ENCODE data around the gene UNC79. TPM values are rescaled to one million over a fixed set of nuclear protein-coding genes. Genes with fewer than 3 reads are reported as not detected.

Gene UNC79
- total and polyA plus RNA-seq, 7 experiments from 2014 or later: 0.05 to 0.15 (median 0.08) TPM; not detected in 3

- DNase-seq: no peak
- Mint-ChIP-seq H3K27me3 (peaks cover 0 to 19% (median 4%) of the 10 kb centered on the region in 5 donors), H3K27ac (no peak overlapping the region), H3K9me3 (peaks cover 0 to 8% (median 0%) of the 10 kb centered on the region in 11 donors), H3K4me1 (peaks cover 0 to 3% (median 0%) of the 10 kb centered on the region in 7 donors), H3K36me3 (no peaks in the 10 kb centered on the region), H3K4me3 (no peak overlapping the region)
- Histone ChIP-seq H3K27ac (ENCODE audit: low read depth, low read length) (no peak overlapping the region), H3K4me3 (ENCODE audit: low read length) (no peak overlapping the region), H3K4me1 (ENCODE audit: control insufficient read depth in 2 of 2, insufficient read depth in 2 of 2, low read length in 2 of 2) (no peaks in the 10 kb centered on the region), H3K36me3 (ENCODE audit: control insufficient read depth in 2 of 3, insufficient read depth in 3 of 3, low read length in 3 of 3) (no peaks in the 10 kb centered on the region), H3K9me3 (ENCODE audit: control insufficient read depth in 2 of 3, low read length in 3 of 3) (no peaks in the 10 kb centered on the region), H3K27me3 (ENCODE audit: control insufficient read depth in 2 of 2, insufficient read depth in 2 of 2, low read length in 2 of 2) (no peaks in the 10 kb centered on the region)
- no peak for ATAC-seq
- CTCF ChIA-PET: no interaction called here
- intact Hi-C loops (cut with micrococcal nuclease): no loop called here
- POLR2A ChIA-PET: no interaction called here
These were observed 287.1 kb downstream of the UNC79 start for GRCh38 chr14:93717668-93718320.

- POLR2A ChIA-PET: no interaction called here
- Mint-ChIP-seq H3K4me1 (peaks cover 0 to 3% (median 0%) of the 10 kb centered on the region in 7 donors), H3K27me3 (peaks cover 0 to 18% (median 0%) of the 10 kb centered on the region in 5 donors), H3K9me3 (peaks cover 0 to 8% (median 0%) of the 10 kb centered on the region in 11 donors), H3K36me3 (no peaks in the 10 kb centered on the region), H3K4me3 (no peak overlapping the region), H3K27ac (no peak overlapping the region)
- no peaks in the 10 kb centered on the region for H3K27me3 ChIP-seq (ENCODE audit: control insufficient read depth in 2 of 2, insufficient read depth in 2 of 2, low read length in 2 of 2)
- DNase-seq (no peak), ATAC-seq (no peak)
- no peaks in the 10 kb centered on the region for H3K9me3 ChIP-seq (ENCODE audit: control insufficient read depth in 2 of 3, low read length in 3 of 3)
- intact Hi-C loops (cut with micrococcal nuclease): no loop called here
- no peaks in the 10 kb centered on the region for H3K36me3 ChIP-seq (ENCODE audit: control insufficient read depth in 2 of 3, insufficient read depth in 3 of 3, low read length in 3 of 3)
- no peaks in the 10 kb centered on the region for H3K4me1 ChIP-seq (ENCODE audit: control insufficient read depth in 2 of 2, insufficient read depth in 2 of 2, low read length in 2 of 2)
- H3K4me3 ChIP-seq (ENCODE audit: low read length): no peak overlapping the region
- CTCF ChIA-PET: no interaction called here
- H3K27ac ChIP-seq (ENCODE audit: low read depth, low read length): no peak overlapping the region
These were observed 288.5 kb downstream of the UNC79 start for GRCh38 chr14:93719256-93719655.

DNA sequence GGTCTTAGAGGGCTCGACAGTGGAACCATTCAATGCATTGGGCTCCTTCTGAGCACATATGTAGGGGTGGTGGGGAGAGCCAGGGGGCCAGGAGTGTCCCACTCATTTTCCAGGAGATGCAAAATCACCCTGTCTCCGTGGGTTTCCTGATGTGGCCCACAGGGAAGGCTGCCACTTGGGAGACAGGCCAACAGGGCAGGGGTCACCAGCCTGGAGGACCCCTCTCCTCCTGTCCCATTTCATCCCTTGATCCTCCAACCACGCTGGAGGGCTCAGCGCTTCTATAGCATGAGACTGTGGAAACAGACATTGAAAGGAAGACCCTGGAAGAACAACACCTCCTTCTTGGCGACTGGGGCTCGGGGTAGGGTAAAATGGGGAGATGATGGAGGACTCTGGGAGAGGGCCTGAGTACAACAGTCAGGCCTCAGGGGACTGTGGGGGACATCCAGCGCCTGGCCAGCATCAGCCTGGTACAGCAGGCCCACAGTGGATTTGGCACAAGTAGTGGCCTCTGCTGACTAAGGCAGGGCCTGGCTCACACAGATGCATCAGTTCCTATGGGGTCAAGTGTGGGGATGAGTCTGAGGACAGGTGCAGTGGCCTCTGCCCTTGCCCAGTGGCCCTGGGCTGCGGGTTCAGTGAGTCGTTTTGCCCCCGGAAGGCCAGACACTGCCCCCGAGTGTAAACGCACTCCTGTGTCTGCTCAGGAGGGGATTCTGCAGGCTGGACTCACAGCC lies 289.5 kb downstream of the UNC79 start:
- H3K4me1 Mint-ChIP-seq: peaks cover 0 to 5% (median 0%) of the 10 kb centered on the region in 7 donors
- Histone ChIP-seq H3K36me3 (ENCODE audit: control insufficient read depth in 2 of 3, insufficient read depth in 3 of 3, low read length in 3 of 3) (no peaks in the 10 kb centered on the region), H3K9me3 (ENCODE audit: control insufficient read depth in 2 of 3, low read length in 3 of 3) (no peaks in the 10 kb centered on the region), H3K4me3 (ENCODE audit: low read length) (no peak overlapping the region), H3K27ac (ENCODE audit: low read depth, low read length) (no peak overlapping the region), H3K4me1 (ENCODE audit: control insufficient read depth in 2 of 2, insufficient read depth in 2 of 2, low read length in 2 of 2) (no peaks in the 10 kb centered on the region), H3K27me3 (ENCODE audit: control insufficient read depth in 2 of 2, insufficient read depth in 2 of 2, low read length in 2 of 2) (no peaks in the 10 kb centered on the region)
- H3K4me3 Mint-ChIP-seq: no peak overlapping the region
- ATAC-seq: no peak
- ChIA-PET CTCF (no interaction called here), POLR2A (no interaction called here)
- no peaks in the 10 kb centered on the region for H3K36me3 Mint-ChIP-seq
- peaks cover 0 to 8% (median 3%) of the 10 kb centered on the region in 5 donors for H3K27me3 Mint-ChIP-seq
- intact Hi-C loops (cut with micrococcal nuclease): no loop called here
- DNase-seq: no peak
- H3K9me3 Mint-ChIP-seq: peaks cover 0 to 8% (median 0%) of the 10 kb centered on the region in 11 donors
- H3K27ac Mint-ChIP-seq: no peak overlapping the region

DNA sequence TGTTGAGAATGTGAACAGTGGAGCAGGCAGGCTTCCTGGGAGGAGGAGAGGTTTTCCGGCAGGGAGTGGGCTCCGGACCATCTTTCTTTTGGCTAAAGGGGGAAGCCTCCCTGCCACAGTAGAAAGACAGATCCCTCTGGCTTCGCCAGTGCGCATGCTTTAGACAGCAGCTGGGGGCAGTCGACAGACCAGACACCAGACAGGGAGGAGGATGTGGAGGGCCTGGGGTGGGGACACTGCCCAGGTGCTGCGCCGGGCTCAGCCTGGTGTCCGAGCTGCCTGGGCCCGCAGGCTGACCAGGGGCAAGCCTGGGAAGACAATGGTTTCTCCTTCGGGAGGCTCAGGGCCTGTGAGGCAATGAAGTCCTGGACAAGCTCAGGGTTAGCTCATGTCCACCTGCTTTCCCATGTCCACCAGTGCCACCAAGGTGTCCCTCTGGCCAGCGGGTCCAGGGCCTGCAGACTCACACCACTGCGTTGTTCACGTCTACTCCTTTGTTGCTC lies 290.3 kb downstream of the UNC79 start:
- DNase-seq (no peak), ATAC-seq (no peak)
- Histone ChIP-seq H3K9me3 (ENCODE audit: control insufficient read depth in 2 of 3, low read length in 3 of 3) (no peaks in the 10 kb centered on the region), H3K4me3 (ENCODE audit: low read length) (no peak overlapping the region), H3K4me1 (ENCODE audit: control insufficient read depth in 2 of 2, insufficient read depth in 2 of 2, low read length in 2 of 2) (no peaks in the 10 kb centered on the region), H3K36me3 (ENCODE audit: control insufficient read depth in 2 of 3, insufficient read depth in 3 of 3, low read length in 3 of 3) (no peaks in the 10 kb centered on the region), H3K27ac (ENCODE audit: low read depth, low read length) (no peak overlapping the region), H3K27me3 (ENCODE audit: control insufficient read depth in 2 of 2, insufficient read depth in 2 of 2, low read length in 2 of 2) (no peaks in the 10 kb centered on the region)
- POLR2A ChIA-PET: interaction anchor here (0.6 kb wide), 1 partner anchor 1250 kb away, joined by 5 read pairs; no protein-coding TSS in a partner anchor
- Mint-ChIP-seq H3K9me3 (peaks cover 0 to 8% (median 0%) of the 10 kb centered on the region in 11 donors), H3K27ac (no peak overlapping the region), H3K4me3 (no peak overlapping the region), H3K36me3 (no peaks in the 10 kb centered on the region), H3K27me3 (peaks cover 0 to 3% (median 0%) of the 10 kb centered on the region in 5 donors), H3K4me1 (peaks cover 0 to 5% (median 0%) of the 10 kb centered on the region in 7 donors)
- CTCF ChIA-PET: no interaction called here
- intact Hi-C loops (cut with micrococcal nuclease): no loop called here

DNA sequence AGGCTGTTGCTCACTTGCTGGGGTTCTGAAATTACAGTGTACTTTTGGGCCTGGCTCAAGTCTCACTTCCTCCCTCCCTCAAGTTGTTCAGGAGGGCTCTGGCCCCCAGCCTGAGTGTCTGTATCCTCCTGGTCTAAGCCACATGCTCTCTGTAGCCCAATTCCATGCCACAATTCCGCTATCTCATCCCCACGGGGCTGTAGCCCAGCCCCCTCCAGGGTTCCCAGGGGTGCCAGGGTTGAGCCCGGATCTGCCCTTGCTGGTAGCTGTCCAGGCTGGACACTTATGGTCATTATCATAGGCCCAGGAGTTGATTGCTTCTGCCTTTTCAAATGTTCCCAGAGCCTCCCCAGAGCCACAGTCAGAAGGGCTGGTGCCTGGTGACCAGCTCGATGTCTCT lies 292.3 kb downstream of the UNC79 start:
- Histone ChIP-seq H3K4me3 (ENCODE audit: low read length) (no peak overlapping the region), H3K9me3 (ENCODE audit: control insufficient read depth in 2 of 3, low read length in 3 of 3) (no peaks in the 10 kb centered on the region), H3K27ac (ENCODE audit: low read depth, low read length) (no peak overlapping the region), H3K36me3 (ENCODE audit: control insufficient read depth in 2 of 3, insufficient read depth in 3 of 3, low read length in 3 of 3) (no peaks in the 10 kb centered on the region), H3K27me3 (ENCODE audit: control insufficient read depth in 2 of 2, insufficient read depth in 2 of 2, low read length in 2 of 2) (no peaks in the 10 kb centered on the region), H3K4me1 (ENCODE audit: control insufficient read depth in 2 of 2, insufficient read depth in 2 of 2, low read length in 2 of 2) (no peaks in the 10 kb centered on the region)
- Mint-ChIP-seq H3K36me3 (no peaks in the 10 kb centered on the region), H3K4me3 (no peak overlapping the region), H3K9me3 (peaks cover 0 to 8% (median 0%) of the 10 kb centered on the region in 11 donors), H3K27ac (no peak overlapping the region), H3K27me3 (peaks cover 0 to 7% (median 0%) of the 10 kb centered on the region in 5 donors), H3K4me1 (peaks cover 0 to 5% (median 0%) of the 10 kb centered on the region in 7 donors)
- ChIA-PET POLR2A (no interaction called here), CTCF (no interaction called here)
- intact Hi-C loops (cut with micrococcal nuclease): no loop called here
- no peak for ATAC-seq
- DNase-seq: no peak

DNA sequence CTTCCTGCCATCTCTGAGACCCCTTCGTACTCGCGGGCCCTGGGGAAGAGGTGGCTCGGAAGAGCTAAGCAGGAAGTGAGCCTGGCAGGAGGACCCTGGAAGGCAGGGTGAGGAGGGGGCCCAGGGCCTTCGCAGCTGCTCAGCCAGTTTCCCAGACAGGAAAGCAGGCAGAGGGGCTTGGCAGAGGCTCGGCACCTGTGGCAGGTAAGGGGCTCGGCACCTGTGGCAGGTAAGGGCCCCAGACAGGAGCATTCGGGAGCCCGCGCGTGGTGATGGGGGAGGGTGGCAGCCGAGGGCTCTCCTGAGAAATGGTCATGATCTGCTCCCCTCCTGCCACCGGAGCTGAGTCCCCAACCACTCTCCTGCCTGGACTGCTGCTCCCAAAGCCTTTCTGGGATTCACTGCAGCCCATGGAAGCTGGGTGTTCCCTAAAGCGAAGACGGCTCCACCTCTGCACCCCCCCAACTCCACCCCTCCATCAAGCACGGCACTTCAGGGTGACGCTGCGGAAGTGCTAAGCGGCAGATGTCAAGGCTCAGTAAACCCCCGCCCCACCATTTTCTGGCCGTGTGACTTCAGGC lies 294.4 kb downstream of the UNC79 start:
- Histone ChIP-seq H3K27ac (ENCODE audit: low read depth, low read length) (no peak overlapping the region), H3K4me1 (ENCODE audit: control insufficient read depth in 2 of 2, insufficient read depth in 2 of 2, low read length in 2 of 2) (no peaks in the 10 kb centered on the region), H3K9me3 (ENCODE audit: control insufficient read depth in 2 of 3, low read length in 3 of 3) (no peaks in the 10 kb centered on the region), H3K36me3 (ENCODE audit: control insufficient read depth in 2 of 3, insufficient read depth in 3 of 3, low read length in 3 of 3) (no peaks in the 10 kb centered on the region), H3K4me3 (ENCODE audit: low read length) (no peak overlapping the region), H3K27me3 (ENCODE audit: control insufficient read depth in 2 of 2, insufficient read depth in 2 of 2, low read length in 2 of 2) (no peaks in the 10 kb centered on the region)
- peaks cover 0 to 7% (median 0%) of the 10 kb centered on the region in 5 donors for H3K27me3 Mint-ChIP-seq
- H3K27ac Mint-ChIP-seq: no peak overlapping the region
- peaks cover 0 to 5% (median 0%) of the 10 kb centered on the region in 7 donors for H3K4me1 Mint-ChIP-seq
- POLR2A ChIA-PET: no interaction called here
- no peak for DNase-seq
- intact Hi-C loops (cut with micrococcal nuclease): no loop called here
- ATAC-seq: no peak
- peaks cover 0 to 8% (median 0%) of the 10 kb centered on the region in 11 donors for H3K9me3 Mint-ChIP-seq
- H3K36me3 Mint-ChIP-seq: no peaks in the 10 kb centered on the region
- CTCF ChIA-PET: no interaction called here
- no peak overlapping the region for H3K4me3 Mint-ChIP-seq
